HG03378 (cell line): ENCODE data around the gene LYPD1.
"Not testable (repeated sequence)": the region's sequence is repeated elsewhere in the genome, so short reads cannot be mapped to it uniquely, and the experiment has no call there.

ENCODE experiments used
- ATAC-seq: cut with Tn5 transposase; IDR thresholded peaks from one replicate; pipeline ENCODE4 v1.9.1; 2021; ENCODE audit warnings: mild to moderate bottlenecking, moderate library complexity; ENCODE audit not compliant: unreplicated experiment

LYPD1 gene, protein sequence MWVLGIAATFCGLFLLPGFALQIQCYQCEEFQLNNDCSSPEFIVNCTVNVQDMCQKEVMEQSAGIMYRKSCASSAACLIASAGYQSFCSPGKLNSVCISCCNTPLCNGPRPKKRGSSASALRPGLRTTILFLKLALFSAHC

GRCh38 chr2:132669908-132670495 is at the start of gene LYPD1:
Gene LYPD1 (minus strand): TSS chr2:132670205. CDS start chr2:132669932, 273 bp downstream.
- no peak for ATAC-seq

- no peak for ATAC-seq
Observed at GRCh38 chr2:132719480-132719879, 49.5 kb upstream of the LYPD1 start.

- no peak for ATAC-seq
Observed at GRCh38 chr2:132716954-132717353, 46.9 kb upstream of the LYPD1 start.

DNA sequence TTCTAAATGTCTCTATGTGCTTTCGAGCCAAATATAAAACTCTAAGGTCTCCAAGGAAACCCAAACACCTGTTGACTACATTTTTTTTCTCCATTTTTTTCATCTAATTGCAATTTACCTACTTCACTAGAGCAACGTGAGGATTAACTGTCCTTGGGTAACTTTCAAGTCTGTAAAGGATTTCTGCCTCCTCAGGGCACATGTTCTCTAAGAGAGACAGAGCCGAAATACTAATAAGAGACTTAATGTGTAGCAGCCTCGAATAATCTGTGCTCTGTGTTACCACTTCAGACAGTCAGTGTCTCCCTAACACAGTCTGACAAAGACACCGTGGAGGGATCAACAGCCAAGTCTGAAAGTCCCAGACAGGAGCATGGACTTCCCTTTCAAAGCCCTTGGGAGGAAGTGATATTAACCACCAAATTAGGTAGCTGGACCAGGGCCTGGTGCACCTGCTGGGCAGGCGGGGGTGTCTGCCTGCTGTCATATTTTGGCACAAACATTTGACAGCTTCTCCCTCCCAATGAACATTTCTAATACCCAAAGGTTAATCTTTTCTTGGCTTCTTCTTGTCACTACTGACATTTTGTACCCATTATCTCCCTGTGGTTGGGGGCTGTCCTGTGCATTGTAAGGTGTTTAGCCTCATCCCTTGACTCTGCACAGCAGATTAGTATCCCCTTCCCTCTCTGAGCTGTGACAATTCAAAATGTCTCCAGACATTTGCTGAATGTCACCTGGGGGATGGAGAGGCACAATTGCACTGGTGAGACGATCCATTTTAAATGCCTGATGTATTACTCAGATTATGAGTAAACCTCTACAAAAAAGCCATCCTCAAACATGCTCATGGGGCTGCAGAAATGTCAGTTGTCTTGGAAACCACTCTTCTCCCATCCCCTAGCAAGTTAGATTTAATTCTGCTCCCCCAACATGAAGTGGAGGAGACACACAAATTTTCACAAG is 45.7 kb upstream of the LYPD1 start:
- peak; percentile 74 for ATAC-seq

GRCh38 chr2:132703396-132703795 is 33.4 kb upstream of the LYPD1 start:
- ATAC-seq, result no peak

DNA sequence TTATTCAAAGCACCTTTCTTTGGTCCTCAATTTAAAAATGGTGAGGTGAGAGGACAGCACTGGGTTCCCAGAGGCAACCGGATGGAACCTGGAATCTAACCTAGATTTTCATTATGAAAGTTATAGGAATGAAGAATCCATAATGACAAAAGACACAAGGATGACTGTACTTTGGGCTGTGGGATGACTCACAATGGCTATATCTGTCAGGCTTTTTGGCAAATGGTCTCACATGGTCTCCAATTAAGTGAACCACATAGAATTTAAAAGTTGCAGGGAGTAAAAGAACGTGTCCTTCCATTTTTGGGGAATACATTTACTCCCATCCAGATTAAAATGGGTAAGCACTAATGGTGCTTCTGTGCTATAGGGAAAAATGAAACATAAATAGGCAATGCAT is 31.8 kb upstream of the LYPD1 start:
- no peak for ATAC-seq

DNA sequence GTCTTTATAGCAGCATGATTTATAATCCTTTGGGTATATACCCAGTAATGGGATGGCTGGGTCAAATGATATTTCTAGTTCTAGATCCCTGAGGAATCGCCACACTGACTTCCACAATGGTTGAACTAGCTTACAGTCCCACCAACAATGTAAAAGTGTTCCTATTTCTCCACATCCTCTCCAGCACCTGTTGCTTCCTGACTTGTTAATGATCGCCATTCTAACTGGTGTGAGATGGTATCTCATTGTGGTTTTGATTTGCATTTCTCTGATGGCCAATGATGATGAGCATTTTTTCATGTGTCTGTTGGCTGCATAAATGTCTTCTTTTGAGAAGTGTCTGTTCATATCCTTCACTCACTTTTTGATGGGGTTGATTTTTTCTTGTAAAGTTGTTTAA is 29.8 kb upstream of the LYPD1 start:
- not testable (repeated sequence) for ATAC-seq

GRCh38 chr2:132698347-132698746 is 28.3 kb upstream of the LYPD1 start:
- not testable (repeated sequence) for ATAC-seq

DNA sequence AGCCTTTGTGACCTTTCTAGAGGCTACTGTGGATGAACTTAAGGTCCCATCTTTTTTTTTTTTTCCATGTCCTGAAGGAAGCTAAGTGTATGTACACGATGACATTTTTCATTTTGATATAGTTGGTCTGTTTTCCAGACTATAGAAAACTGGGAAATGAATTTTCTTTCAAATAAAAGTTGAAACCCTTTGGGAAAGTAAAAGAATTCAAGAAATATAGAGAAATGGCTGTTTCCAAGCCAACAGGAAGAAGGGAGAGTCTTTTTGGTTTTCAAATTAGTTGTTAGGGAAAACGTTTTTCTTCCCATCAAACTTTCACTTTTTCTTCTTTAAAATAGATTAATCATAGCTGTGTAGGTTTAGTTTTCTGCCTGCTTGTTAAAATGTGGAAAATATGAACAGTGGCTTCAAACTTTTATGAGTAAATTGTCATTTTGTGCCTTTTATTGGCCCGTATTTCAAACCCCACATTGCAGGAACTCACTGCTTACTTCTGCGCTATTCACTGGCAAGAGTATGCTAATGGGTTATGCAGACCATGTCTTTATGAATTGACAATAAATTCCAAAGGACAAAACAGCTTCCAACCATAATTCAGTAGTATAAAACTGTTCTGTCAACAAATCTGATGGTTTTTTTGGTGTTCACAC is 27.7 kb upstream of the LYPD1 start:
- ATAC-seq, result no peak

DNA sequence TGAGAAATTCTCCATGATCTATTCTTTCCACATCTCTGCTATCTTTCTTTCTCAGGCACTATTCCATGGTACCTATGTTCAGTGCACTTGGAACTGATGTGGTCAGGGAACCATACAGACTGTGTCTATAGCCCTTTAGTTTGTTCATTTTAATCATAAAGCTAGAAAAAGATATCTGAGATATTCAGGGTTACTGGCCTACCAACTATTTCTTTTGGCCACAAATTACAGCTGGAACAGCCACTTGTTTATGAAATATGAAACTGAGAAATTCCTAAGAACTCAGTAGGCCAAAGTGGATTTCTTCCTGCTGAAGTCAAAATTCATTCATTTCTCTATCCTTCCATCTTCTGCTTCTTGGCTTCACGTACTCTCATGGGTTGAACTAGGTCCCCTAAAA is 22.8 kb upstream of the LYPD1 start:
- no peak for ATAC-seq

DNA sequence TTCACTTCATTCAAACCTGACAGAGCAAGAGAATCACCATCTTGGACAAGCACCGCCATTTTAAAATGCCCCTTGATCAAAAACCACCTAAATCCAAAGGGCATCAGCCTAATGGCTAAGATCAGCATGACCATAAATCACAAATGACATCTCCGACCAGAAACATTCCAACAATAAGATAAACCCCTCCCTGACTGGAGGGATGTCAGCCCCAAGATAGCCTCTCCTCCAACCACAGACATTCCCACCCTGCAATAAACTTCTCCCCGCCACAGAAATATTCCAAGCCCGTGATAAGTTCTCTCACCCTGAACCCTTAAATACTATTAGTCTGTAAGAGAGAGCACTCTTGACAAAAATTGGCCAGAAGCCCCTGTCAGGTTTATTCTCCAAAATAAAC is 21.6 kb upstream of the LYPD1 start:
- ATAC-seq, result no peak

DNA sequence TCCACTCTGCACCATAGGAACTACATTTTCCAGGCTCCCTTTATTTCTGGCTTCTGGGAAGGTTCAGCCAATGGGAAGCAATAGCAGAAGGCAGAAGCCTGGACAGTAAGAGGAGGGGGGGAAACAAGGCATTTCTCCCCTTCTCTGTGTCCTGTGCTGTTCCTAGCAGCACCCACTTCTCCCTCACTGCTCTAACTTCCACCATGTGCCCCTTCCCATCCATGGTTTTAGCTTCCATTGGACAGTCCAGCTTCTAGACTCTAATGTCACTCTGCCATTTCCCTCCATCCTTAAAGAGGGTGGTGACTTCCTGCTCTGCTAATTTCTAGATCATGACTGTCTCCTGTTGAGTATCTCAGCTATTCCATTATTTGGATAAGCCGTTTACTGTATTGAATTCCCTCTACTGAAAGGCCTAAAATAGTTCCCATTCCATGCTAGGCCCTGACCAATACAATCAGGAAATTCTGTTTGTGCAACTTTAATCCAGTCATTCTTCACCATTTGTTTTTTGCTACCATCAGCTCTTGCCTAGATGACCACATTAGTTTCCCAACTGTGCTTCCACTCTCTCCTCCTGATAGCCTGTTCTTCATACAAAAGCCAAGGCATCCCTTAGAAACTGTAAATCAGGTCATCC is 20.8 kb upstream of the LYPD1 start:
- no peak for ATAC-seq

DNA sequence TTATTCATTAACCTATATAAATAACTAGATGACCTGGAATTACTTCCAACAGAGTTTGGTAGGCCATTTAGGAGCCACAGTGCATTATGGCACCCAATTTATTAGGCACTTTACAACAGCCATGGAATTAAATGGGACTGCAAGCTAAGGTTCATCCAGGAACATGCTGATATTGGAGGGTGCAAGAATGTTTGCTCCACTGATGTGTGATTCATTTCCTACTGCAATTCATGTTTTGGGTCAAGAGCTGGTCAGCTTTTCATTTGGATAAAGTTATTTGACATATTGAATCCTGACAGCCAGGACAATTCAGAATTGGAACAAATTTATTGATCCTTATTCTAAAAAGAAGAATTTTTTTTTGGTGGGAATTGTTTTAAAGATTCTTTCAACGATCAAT is 11.8 kb upstream of the LYPD1 start:
- no peak for ATAC-seq

DNA sequence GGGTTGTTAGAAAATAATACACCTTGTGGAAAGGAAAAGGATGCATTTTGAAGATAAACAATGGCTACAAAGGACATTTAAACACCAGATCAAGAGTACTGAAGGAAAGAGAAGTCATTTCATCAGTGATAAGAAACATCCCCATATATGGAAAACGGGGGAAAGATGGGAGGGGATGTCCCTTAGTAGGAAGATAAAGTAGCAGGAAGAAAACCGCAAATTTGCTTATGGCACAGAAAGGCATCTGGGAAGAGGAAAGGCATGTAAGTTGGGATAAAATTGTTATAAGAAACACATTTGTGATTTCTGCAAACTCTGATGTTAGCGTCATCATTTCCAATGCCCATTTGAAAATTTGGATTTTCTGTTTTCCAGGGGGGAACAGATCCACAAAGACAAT is 10.5 kb upstream of the LYPD1 start:
- ATAC-seq, result no peak

DNA sequence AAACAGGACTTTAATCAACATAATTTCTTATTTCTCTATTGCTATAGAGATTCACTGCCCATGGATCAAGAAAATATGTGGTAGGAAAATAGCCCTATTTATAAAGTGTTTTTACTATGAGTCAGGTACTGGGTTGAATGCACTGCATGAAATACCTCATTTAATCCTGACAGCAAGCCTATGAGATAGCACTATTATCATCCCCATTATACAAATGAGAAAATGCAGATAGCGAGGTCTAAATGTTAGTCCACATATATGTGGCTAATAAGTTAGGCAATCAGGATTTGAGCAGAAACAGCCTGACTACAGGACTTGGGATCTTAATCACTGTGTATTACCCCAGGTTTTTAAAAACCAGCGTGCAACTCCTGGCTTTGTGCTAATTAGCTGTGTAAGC is 8.5 kb upstream of the LYPD1 start:
- ATAC-seq, result no peak

DNA sequence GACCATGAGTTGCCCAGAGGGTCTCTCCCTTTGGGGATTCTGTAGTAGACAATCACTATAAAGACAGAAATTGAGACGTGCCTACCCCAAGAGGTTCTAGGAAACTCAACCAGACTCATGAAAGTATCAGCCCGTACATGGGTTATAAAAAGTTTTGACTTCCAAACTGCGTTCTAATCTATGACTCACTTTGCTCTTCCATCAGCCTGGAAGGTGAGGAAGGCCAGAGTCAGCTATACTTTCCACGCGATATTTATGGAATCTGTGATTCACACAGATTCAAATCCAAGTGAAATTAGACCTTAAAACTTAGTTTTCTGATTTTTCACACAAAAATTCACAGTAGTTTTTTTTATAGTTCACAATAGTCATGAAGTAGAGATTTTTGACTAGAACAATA is 7.7 kb upstream of the LYPD1 start:
- ATAC-seq, result no peak

DNA sequence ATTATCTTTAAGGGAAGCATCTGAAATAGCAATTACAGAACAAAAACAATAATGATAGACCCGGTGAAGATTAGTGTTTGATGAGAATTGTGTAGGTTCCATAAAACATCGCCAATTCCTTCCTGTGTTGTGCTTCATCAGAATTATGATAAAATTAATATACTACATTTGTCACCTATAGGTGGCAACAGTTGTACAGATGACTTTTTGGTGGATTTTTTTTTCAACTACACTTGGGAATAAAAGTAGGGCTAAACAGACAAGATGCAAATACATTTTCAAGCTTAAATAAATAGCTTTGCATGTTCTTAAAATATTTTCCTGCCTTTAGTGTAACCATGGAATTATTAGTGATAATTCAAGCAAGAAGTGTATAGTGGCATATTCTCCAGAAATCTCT is 7.0 kb upstream of the LYPD1 start:
- ATAC-seq, result no peak

DNA sequence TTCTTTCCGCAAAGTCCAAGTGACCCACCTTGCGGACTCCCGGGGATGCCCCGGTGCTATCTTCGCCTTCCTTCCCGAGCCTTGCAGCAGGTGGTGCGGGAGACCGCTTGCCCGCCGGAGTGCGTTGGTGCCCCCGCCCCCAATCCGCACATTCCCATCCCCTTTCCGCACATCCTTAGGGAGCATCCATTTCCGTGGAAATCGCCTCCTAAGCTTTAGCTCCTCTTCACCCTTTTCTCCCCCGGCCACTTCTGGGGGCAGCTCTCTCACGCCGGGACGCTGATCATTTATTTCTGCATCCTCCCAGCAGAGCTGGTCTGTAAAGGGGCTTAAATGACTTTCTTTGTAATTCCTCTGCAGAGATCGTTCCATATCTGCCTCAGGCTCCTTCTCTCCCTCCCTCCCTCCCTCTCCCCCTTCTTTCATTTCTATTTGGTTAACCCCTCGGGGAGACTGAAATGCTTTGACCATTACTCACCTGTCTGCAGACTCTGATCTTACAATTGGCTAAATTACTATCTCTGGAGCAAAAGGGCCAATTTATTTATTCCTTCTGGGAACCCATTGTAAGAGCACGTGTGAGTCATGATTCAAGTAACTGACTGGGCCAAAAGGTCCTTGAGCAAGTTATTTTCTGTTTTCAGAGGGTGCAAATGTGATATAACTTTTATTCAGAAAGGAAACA is 1.3 kb upstream of the LYPD1 start:
- no peak for ATAC-seq

DNA sequence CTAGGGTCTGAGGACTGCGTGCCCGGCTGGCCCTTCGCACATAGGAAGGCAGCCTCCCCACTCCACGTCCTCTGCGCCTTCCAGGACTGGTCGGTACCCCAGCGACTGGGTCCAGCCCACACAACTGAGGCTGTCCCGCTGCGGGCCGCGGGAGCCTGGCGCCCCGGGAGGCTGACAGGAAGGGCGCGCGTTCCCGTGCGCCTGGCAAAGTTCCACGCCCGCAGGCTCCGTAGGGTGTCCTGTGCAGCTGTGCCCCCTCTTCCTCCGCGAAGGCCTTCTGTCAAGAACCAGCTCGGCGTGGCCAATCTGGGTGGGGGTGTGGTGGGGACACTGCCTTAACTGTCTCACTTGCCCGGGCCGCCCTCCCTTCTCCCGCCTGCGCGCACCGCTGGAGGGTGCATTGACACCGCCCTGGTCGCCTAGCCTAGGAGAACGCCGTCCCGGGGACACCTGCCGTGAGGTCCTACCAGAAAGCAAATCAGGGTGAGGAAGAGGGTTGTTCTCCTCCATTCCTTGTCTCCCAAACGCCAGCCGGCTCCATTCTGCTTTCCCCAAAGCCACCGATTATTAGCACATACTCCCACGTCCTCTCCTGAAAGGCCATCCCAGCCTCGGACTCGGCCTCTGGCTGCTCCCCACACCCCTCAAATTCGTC is 618 bp upstream of the LYPD1 start:
- no peak for ATAC-seq
